Measurements from ENCODE around the gene FNDC10. TPM values are rescaled to one million over a fixed set of nuclear protein-coding genes. Genes with fewer than 3 reads are reported as not detected.

FNDC10 gene
- total RNA-seq, 1 experiment from 2014 or later = 8.4 TPM

DNA sequence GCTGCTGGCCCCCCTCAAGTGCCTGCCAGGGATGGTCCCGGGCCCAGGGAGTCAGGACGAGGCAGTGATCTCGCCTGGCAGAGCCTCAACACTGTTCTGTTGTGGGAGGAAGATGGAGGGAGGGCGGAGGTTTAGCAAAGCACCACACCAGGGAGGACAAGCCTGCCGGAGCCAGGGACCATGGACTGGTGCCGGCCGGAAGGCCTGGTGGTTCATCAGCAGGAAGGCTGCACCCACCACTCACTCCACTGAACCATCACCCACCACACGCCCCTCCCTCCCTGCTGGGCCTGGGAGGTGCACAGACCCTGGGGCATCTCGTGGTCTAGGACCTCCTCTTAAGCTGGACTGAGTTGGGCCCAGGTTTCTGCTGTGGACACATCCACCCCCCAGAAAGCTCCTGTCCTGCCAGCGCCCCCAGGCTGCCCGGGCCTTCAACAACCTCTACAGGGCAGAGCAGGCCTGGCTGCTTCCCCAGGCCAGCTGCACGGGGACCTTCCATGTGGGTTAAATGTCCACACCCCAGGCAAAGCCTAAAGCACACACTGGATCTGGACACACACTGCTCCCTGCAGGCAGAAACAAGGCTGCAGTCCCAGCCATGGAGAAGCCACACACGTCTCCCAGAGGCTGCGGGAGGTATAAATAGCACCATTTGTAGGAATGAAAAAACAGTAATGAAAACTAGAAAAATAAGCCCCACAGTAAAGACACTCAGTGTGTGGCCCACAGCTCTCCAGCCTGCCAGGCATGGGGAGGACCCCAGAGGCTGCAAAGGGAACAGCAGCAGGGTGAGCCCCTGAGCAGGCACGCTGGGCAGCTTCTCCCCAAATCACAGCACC, 49.1 kb downstream of the FNDC10 start:
- ChIA-PET POLR2A (no interaction called here), RAD21 (ENCODE audit: low non-redundant PET in 1 of 2, low total read pairs in 2 of 2, uncharacterized antibody in 2 of 2, unreplicated experiment in 2 of 2) (no interaction called here)
- DNase-seq (ENCODE audit: low read depth, low spot score) = no peak

More for the DNA sequence above, 49.1 kb downstream of the FNDC10 start:
- Histone ChIP-seq H3K9me2 (ENCODE audit: insufficient read depth) (no peaks in the 10 kb centered on the region), H4K20me1 (ENCODE audit: insufficient read depth) (no peaks in the 10 kb centered on the region), H3K4me1 (ENCODE audit: control insufficient read depth in 1 of 2, insufficient read depth in 2 of 2, low read length in 2 of 2) (peaks cover 0 to 10% of the 10 kb centered on the region in 2 experiments; a peak in 2 of 4 replicates), H3K36me3 (ENCODE audit: control insufficient read depth in 1 of 2, insufficient read depth in 2 of 2, low read length in 2 of 2) (peaks cover 0 to 2% of the 10 kb centered on the region in 2 experiments; a peak in 1 of 4 replicates), H3K27ac (ENCODE audit: low read depth, low read length) (no peak overlapping the region), H3K4me3 (replicated peaks in 1 of 2; ENCODE audit: low read depth in 1 of 2, low read length in 2 of 2) (no peak overlapping the region), H3K79me2 (ENCODE audit: insufficient read depth, low read length) (peaks cover 29% of the 10 kb centered on the region; the same call in 1 of the 2 replicates), H3K27me3 (ENCODE audit: insufficient read depth, low read length) (no peaks in the 10 kb centered on the region), H2AFZ (ENCODE audit: low read depth, low read length, poor library complexity, severe bottlenecking) (no peak overlapping the region), H3K9me3 (ENCODE audit: control insufficient read depth in 1 of 2, insufficient read depth in 1 of 2, low read depth in 1 of 2, low read length in 2 of 2) (no peaks in the 10 kb centered on the region), H3K9ac (ENCODE audit: low read length) (no peak overlapping the region), H3K4me2 (ENCODE audit: low read length) (no peak overlapping the region)
- ATAC-seq = peak; percentile 69
- peak; percentile 11; the same call in 1 of the 2 replicates for TF ChIP-seq RAD21 (IDR thresholded peaks at IDR 0.05; ENCODE audit: low read depth)
- TF ChIP-seq, protein P1, sequence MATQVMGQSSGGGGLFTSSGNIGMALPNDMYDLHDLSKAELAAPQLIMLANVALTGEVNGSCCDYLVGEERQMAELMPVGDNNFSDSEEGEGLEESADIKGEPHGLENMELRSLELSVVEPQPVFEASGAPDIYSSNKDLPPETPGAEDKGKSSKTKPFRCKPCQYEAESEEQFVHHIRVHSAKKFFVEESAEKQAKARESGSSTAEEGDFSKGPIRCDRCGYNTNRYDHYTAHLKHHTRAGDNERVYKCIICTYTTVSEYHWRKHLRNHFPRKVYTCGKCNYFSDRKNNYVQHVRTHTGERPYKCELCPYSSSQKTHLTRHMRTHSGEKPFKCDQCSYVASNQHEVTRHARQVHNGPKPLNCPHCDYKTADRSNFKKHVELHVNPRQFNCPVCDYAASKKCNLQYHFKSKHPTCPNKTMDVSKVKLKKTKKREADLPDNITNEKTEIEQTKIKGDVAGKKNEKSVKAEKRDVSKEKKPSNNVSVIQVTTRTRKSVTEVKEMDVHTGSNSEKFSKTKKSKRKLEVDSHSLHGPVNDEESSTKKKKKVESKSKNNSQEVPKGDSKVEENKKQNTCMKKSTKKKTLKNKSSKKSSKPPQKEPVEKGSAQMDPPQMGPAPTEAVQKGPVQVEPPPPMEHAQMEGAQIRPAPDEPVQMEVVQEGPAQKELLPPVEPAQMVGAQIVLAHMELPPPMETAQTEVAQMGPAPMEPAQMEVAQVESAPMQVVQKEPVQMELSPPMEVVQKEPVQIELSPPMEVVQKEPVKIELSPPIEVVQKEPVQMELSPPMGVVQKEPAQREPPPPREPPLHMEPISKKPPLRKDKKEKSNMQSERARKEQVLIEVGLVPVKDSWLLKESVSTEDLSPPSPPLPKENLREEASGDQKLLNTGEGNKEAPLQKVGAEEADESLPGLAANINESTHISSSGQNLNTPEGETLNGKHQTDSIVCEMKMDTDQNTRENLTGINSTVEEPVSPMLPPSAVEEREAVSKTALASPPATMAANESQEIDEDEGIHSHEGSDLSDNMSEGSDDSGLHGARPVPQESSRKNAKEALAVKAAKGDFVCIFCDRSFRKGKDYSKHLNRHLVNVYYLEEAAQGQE (IDR thresholded peaks at IDR 0.05; ENCODE audit: low read depth) = no peak
- TF ChIP-seq JUND (IDR thresholded peaks at IDR 0.05) = no peak
- TF ChIP-seq TCF7L2 (IDR thresholded peaks at IDR 0.05; ENCODE audit: borderline replicate concordance, extremely low read depth, insufficient read depth, insufficient read length) = no peak
- TF ChIP-seq, protein P2, sequence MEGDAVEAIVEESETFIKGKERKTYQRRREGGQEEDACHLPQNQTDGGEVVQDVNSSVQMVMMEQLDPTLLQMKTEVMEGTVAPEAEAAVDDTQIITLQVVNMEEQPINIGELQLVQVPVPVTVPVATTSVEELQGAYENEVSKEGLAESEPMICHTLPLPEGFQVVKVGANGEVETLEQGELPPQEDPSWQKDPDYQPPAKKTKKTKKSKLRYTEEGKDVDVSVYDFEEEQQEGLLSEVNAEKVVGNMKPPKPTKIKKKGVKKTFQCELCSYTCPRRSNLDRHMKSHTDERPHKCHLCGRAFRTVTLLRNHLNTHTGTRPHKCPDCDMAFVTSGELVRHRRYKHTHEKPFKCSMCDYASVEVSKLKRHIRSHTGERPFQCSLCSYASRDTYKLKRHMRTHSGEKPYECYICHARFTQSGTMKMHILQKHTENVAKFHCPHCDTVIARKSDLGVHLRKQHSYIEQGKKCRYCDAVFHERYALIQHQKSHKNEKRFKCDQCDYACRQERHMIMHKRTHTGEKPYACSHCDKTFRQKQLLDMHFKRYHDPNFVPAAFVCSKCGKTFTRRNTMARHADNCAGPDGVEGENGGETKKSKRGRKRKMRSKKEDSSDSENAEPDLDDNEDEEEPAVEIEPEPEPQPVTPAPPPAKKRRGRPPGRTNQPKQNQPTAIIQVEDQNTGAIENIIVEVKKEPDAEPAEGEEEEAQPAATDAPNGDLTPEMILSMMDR (IDR thresholded peaks at IDR 0.05 in 2 of 3, conservative IDR thresholded peaks at IDR 0.05 in 1 of 3; ENCODE audit: borderline replicate concordance in 1 of 3, insufficient read depth in 1 of 3, low read depth in 2 of 3, low read length in 2 of 3) = peak; percentile 8 to 61 (median 40); a peak in 4 of 6 replicates
- no peak for TF ChIP-seq POLR2A (IDR thresholded peaks at IDR 0.05; ENCODE audit: borderline replicate concordance, extremely low read depth, insufficient read depth, insufficient read length)
- TF ChIP-seq SRF (IDR thresholded peaks at IDR 0.05; ENCODE audit: low read depth) = no peak
- TF ChIP-seq ZNF274 (IDR thresholded peaks at IDR 0.05; ENCODE audit: low read depth, low read length) = no peak
- TF ChIP-seq ELF1 (IDR thresholded peaks at IDR 0.05; ENCODE audit: borderline replicate concordance, low read depth) = no peak
- TF ChIP-seq, protein P3, sequence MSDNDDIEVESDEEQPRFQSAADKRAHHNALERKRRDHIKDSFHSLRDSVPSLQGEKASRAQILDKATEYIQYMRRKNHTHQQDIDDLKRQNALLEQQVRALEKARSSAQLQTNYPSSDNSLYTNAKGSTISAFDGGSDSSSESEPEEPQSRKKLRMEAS (IDR thresholded peaks at IDR 0.05) = no peak
- TF ChIP-seq CBX3 (IDR thresholded peaks at IDR 0.05; ENCODE audit: low read depth) = no peak
- no peak for TF ChIP-seq FOSL1 (IDR thresholded peaks at IDR 0.05; ENCODE audit: low read depth)
- CTCF ChIA-PET = no interaction called here
- no TSS peak for BruUV-seq (replicated peaks)
- intact Hi-C loops (cut with micrococcal nuclease) = no loop called here

All from HCT116 (cell line).